ENCODE measurements around the gene RABEP1. TPM values are rescaled to one million over a fixed set of nuclear protein-coding genes. Genes with fewer than 3 reads are reported as not detected.

Gene RABEP1
- total RNA-seq, 4 donors from 2014 or later: 55.4 to 94.8 (median 87.2) TPM

GRCh38 chr17:5378566-5379207, 96.6 kb downstream of the RABEP1 start:
- ATAC-seq (no peak), DNase-seq (no peak)
- Histone ChIP-seq H3K27ac (no peak overlapping the region), H3K36me3 (peaks cover 0 to 95% of the 10 kb centered on the region in 2 donors), H3K4me3 (no peak overlapping the region), H3K4me1 (no peaks in the 10 kb centered on the region), H3K27me3 (no peaks in the 10 kb centered on the region), H3K9me3 (no peaks in the 10 kb centered on the region)
- TF ChIP-seq CTCF (IDR thresholded peaks at IDR 0.05 in 4 of 5, conservative IDR thresholded peaks at IDR 0.05 in 1 of 5) (no peak), POLR2A (IDR thresholded peaks at IDR 0.05) (no peak)
- intact Hi-C loops (cut with DNase I; ENCODE audit: low total_unique reads) (no loop called here), in situ Hi-C loops (cut with MboI; ENCODE audit: low sequenced_read_pairs in 4 of 4) (no loop called here)

- in situ Hi-C loops (cut with MboI; ENCODE audit: low sequenced_read_pairs in 4 of 4): no loop called here
- H3K27me3 ChIP-seq: no peaks in the 10 kb centered on the region
- intact Hi-C loops (cut with DNase I; ENCODE audit: low total_unique reads): no loop called here
- no peaks in the 10 kb centered on the region for H3K4me1 ChIP-seq
- no peak for DNase-seq
- H3K27ac ChIP-seq: peak overlapping the region in 1 of 4 donors; percentile 7
- TF ChIP-seq CTCF (IDR thresholded peaks at IDR 0.05 in 4 of 5, conservative IDR thresholded peaks at IDR 0.05 in 1 of 5): no peak
- TF ChIP-seq POLR2A (IDR thresholded peaks at IDR 0.05): no peak
- ATAC-seq: no peak
- H3K36me3 ChIP-seq: peaks cover 0 to 95% of the 10 kb centered on the region in 2 donors
- no peaks in the 10 kb centered on the region for H3K9me3 ChIP-seq
- H3K4me3 ChIP-seq: no peak overlapping the region
These were observed 97.4 kb downstream of the RABEP1 start for GRCh38 chr17:5379351-5380107.

DNA sequence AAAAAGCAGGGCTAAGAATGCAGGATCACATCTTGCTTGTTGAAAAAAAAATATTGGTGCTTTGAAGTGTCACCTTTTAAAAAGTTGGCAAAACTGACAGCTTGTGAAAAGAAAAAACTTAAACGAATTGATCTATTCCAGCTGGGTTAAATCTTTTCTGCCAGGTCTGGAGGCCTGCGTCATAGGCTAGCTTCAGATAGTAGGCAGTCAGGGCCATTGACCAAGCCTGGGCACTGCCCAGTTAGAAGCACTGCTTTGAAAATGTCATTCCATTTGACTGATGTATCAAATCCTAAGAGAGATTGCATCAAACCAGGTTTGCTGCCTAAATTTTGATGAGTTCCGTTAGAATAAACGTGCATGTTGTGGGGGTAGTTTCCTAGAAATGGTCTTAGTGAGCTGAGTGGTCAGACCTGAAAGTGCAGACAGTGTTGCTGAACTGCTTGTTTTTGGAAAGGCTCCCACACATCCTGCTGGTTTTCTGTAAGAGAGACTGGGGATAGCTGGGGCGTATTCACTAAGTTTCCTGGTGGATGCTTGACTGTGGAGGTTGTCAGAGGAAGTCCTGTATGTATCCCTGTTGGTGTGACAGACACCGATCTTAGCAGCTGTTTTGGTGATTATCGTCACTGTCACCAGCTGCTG, 98.5 kb downstream of the RABEP1 start:
- DNase-seq: no peak
- Histone ChIP-seq H3K4me3 (no peak overlapping the region), H3K27ac (peak overlapping the region in 2 of 4 donors; percentile 7 to 32), H3K9me3 (no peaks in the 10 kb centered on the region), H3K27me3 (no peaks in the 10 kb centered on the region), H3K36me3 (peaks cover 0 to 95% of the 10 kb centered on the region in 2 donors), H3K4me1 (no peaks in the 10 kb centered on the region)
- no peak for ATAC-seq
- intact Hi-C loops (cut with DNase I; ENCODE audit: low total_unique reads) (no loop called here), in situ Hi-C loops (cut with MboI; ENCODE audit: low sequenced_read_pairs in 4 of 4) (no loop called here)
- no peak for TF ChIP-seq CTCF (IDR thresholded peaks at IDR 0.05 in 4 of 5, conservative IDR thresholded peaks at IDR 0.05 in 1 of 5)
- no peak for TF ChIP-seq POLR2A (IDR thresholded peaks at IDR 0.05)

- no peak for DNase-seq
- Histone ChIP-seq H3K9me3 (no peaks in the 10 kb centered on the region), H3K4me1 (no peaks in the 10 kb centered on the region), H3K4me3 (no peak overlapping the region), H3K36me3 (peaks cover 0 to 99% of the 10 kb centered on the region in 2 donors), H3K27ac (peak overlapping the region in 1 of 4 donors; percentile 8), H3K27me3 (no peaks in the 10 kb centered on the region)
- no peak for TF ChIP-seq CTCF (IDR thresholded peaks at IDR 0.05 in 4 of 5, conservative IDR thresholded peaks at IDR 0.05 in 1 of 5)
- TF ChIP-seq POLR2A (IDR thresholded peaks at IDR 0.05): no peak
- in situ Hi-C loops (cut with MboI; ENCODE audit: low sequenced_read_pairs in 4 of 4) (no loop called here), intact Hi-C loops (cut with DNase I; ENCODE audit: low total_unique reads) (no loop called here)
- no peak for ATAC-seq
These were observed 99.5 kb downstream of the RABEP1 start for GRCh38 chr17:5381542-5381941.

All from gastrocnemius medialis (tissue), 4 donors.